NB4 (cell line): Measurements from ENCODE around the gene RTN4RL2.

Source experiments
- CTCF ChIP-seq: IDR thresholded peaks from one replicate; pipeline ENCODE4 v1.5.1; 2012; ENCODE audit warnings: low read depth, low read length
- MAX ChIP-seq: IDR thresholded peaks from 2 replicates; pipeline ENCODE4 v1.6.1; 2011; ENCODE audit warnings: low read depth, low read length
- MYC ChIP-seq: IDR thresholded peaks from 2 replicates; pipeline ENCODE4 v1.6.1; 2011; ENCODE audit warnings: low read depth, low read length
- POLR2A ChIP-seq: IDR thresholded peaks from 2 replicates; pipeline ENCODE4 v1.6.1; 2011; ENCODE audit warnings: mild to moderate bottlenecking; ENCODE audit not compliant: insufficient read length; ENCODE audit errors: extremely low read depth

GRCh38 chr11:57444362-57445121, 15.8 kb upstream of the RTN4RL2 start:
- TF ChIP-seq CTCF (no peak), POLR2A (no peak), MAX (no peak), MYC (no peak)
